GM18520 (cell line): ENCODE results near the gene MMAB.
"Not testable (repeated sequence)": the region's sequence is repeated elsewhere in the genome, so short reads cannot be mapped to it uniquely, and the experiment has no call there.

ENCODE experiments used
- ATAC-seq: cut with Tn5 transposase; IDR thresholded peaks from one replicate; pipeline ENCODE4 v1.9.1; 2021; ENCODE audit not compliant: unreplicated experiment

The MMAB gene

GRCh38 chr12:109604132-109604585 lies 30.9 kb upstream of the MMAB start:
- no peak for ATAC-seq

- not testable (repeated sequence) for ATAC-seq
These were observed 28.8 kb upstream of the MMAB start for GRCh38 chr12:109602132-109602531.

GRCh38 chr12:109601557-109601956 lies 28.3 kb upstream of the MMAB start:
- no peak for ATAC-seq

- no peak for ATAC-seq
These were observed 27.7 kb upstream of the MMAB start for GRCh38 chr12:109600995-109601394.

GRCh38 chr12:109600481-109600880 lies 27.2 kb upstream of the MMAB start:
- no peak for ATAC-seq

GRCh38 chr12:109599087-109599486 lies 25.8 kb upstream of the MMAB start:
- ATAC-seq: no peak

- no peak for ATAC-seq
These were observed 25.1 kb upstream of the MMAB start for GRCh38 chr12:109598428-109598854.

- no peak for ATAC-seq
These were observed 24.6 kb upstream of the MMAB start for GRCh38 chr12:109597795-109598427.

- no peak for ATAC-seq
These were observed 24.1 kb upstream of the MMAB start for GRCh38 chr12:109597414-109597794.

- ATAC-seq: no peak
These were observed 23.3 kb upstream of the MMAB start for GRCh38 chr12:109596418-109597244.

- no peak for ATAC-seq
These were observed 22.1 kb upstream of the MMAB start for GRCh38 chr12:109595321-109595902.

- no peak for ATAC-seq
These were observed 21.4 kb upstream of the MMAB start for GRCh38 chr12:109594556-109595317.

- no peak for ATAC-seq
These were observed 19.6 kb upstream of the MMAB start for GRCh38 chr12:109592905-109593272.

GRCh38 chr12:109592195-109592904 lies 19.0 kb upstream of the MMAB start:
- no peak for ATAC-seq

GRCh38 chr12:109591041-109591440 lies 17.7 kb upstream of the MMAB start:
- no peak for ATAC-seq

GRCh38 chr12:109590566-109590965 lies 17.3 kb upstream of the MMAB start:
- no peak for ATAC-seq

- no peak for ATAC-seq
These were observed 16.5 kb upstream of the MMAB start for GRCh38 chr12:109589691-109590245.

- no peak for ATAC-seq
These were observed 15.9 kb upstream of the MMAB start for GRCh38 chr12:109589240-109589590.

- ATAC-seq: no peak
These were observed 15.3 kb upstream of the MMAB start for GRCh38 chr12:109588461-109589239.

GRCh38 chr12:109587921-109588320 lies 14.6 kb upstream of the MMAB start:
- no peak for ATAC-seq
